KOPT-K1 (cell line): Measurements from ENCODE around the gene CYP4F22.
"Not testable (repeated sequence)": the region's sequence is repeated elsewhere in the genome, so short reads cannot be mapped to it uniquely, and the experiment has no call there.

Experiments used
- H3K27ac ChIP-seq: fragments of 200-600 bp; sonication (generic); 2 replicates; pipeline ENCODE4 v1.5.1; 2016; ENCODE audit warnings: antibody characterized with exemption, mild to moderate bottlenecking, low read depth, low read length; ENCODE audit not compliant: poor library complexity, severe bottlenecking
- H3K36me3 ChIP-seq: fragments of 200-600 bp; sonication (generic); 2 replicates; pipeline ENCODE4 v1.5.1; 2017; ENCODE audit warnings: antibody characterized with exemption, mild to moderate bottlenecking, low read length, moderate library complexity; ENCODE audit not compliant: insufficient read depth
- H3K9me3 ChIP-seq: fragments of 200-600 bp; sonication (generic); 2 replicates; pipeline ENCODE4 v1.5.1; 2017; ENCODE audit warnings: antibody characterized with exemption, low read length, mild to moderate bottlenecking; ENCODE audit not compliant: insufficient read depth, poor library complexity, severe bottlenecking

CYP4F22 gene

DNA sequence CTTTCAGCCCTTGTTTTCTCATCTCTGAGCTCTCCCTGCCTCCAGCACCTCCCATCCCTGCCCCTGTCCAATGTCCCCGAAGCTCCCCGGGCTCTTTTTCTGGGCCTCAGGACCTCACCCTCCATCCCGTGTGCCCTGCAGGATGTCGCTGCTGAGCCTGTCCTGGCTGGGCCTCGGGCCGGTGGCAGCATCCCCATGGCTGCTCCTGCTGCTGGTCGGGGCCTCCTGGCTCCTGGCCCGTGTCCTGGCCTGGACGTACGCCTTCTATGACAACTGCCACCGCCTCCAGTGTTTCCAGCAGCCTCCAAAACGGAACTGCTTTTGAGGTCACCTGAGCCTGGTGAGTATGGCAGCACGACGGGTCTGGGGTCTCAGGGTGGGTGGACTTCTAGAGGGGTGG lies 55.6 kb downstream of the CYP4F22 start:
- H3K27ac ChIP-seq = no peak overlapping the region
- H3K36me3 ChIP-seq = no peaks in the 10 kb centered on the region
- H3K9me3 ChIP-seq = no peaks in the 10 kb centered on the region

DNA sequence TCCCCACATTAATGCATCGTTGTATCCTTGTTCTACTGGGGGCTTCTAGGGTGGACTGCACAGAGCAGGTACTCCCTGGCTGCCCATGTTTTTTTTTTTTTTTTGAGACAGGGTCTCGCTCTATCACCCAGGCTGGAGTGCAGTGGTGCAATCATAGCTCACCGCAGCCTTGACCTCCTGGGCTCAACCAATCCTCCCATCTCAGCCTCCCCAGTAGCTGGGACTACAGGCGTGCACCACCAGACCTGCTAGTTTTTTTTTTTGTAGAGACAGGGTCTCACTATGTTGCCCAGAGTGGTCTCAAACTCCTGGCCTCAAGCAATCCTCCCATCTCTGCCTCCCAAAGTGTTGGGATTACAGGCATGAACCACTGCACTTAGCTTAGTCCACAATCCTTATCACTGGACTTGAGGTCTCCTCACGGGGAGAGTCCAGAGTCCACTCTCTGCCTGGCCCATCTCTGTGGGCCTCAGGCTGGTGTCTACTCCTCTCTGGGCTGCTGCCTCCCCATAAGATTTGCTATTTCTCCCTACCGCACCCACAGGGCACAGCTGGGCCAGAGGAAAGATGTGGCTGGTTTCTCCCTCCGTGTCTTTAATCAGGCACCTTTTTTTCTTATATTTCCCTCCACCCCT lies 56.3 kb downstream of the CYP4F22 start:
- Histone ChIP-seq H3K9me3 (no peaks in the 10 kb centered on the region), H3K27ac (no peak overlapping the region), H3K36me3 (no peaks in the 10 kb centered on the region)

DNA sequence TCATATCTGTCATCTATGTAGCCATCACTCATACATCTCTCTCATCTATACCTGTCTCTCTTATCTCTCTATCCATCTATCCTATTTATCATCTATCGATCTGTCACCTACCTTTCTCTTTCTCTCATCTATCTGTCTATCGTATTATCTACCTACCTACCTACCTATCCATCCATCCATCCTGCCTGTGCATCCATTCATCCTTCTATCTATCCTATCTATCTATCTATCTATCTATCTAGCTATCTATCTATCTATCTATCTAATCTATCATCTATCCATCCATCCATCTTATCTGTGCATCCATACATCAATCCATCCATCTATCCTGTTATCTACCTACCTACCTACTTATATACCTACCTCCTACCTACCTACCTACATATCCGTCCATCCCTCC lies 62.1 kb downstream of the CYP4F22 start:
- no peaks in the 10 kb centered on the region for H3K36me3 ChIP-seq
- H3K27ac ChIP-seq = no peak overlapping the region
- H3K9me3 ChIP-seq = no peaks in the 10 kb centered on the region

DNA sequence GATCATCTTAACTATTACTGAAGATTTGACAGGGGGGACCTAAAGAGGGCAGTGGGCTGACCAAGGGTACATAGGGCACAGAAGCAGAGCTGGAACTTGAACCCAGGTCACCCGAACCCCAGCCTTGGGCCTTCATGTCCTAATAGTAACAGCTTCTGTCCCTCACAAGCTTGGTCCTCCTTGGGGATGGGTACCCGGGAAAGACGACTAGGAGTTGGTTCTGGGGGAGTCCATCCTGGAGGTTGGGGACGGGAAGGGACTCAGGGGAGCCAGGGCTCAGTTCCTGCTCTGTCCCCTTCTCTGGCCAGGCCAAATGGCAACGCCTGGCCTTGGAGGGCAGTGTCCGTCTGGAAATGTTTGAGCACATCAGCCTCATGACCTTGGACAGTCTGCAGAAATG lies 67.1 kb downstream of the CYP4F22 start:
- H3K36me3 ChIP-seq = no peaks in the 10 kb centered on the region
- H3K9me3 ChIP-seq = no peaks in the 10 kb centered on the region
- no peak overlapping the region for H3K27ac ChIP-seq

DNA sequence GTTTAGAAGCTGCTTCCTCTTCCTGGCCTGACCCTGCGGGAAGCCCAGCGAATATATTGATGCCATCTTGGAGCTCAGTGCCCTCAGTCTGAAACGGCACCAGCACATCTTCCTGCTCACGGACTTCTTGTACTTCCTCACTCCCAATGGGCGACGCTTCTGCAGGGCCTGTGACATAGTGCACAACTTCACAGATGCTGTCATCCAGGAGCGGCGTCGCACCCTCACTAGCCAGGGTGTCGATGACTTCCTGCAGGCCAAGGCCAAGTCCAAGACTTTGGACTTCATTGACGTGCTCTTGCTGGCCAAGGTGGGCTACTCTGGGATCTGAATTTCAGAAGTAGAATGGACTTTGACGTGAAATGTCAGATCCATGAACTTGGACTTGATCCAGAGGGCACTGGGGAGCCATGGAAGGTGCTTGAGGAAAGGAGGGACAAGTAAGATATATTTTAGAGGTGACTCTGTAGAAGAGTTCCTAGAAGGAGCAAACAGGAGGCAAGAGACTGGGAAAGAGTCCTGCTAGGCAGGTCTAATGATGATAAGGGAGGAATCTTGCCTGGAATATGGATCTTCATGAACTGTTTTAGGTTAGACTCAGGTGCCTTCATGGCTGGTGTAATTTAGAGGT lies 68.3 kb downstream of the CYP4F22 start:
- H3K27ac ChIP-seq = no peak overlapping the region
- H3K9me3 ChIP-seq = no peaks in the 10 kb centered on the region
- no peaks in the 10 kb centered on the region for H3K36me3 ChIP-seq

DNA sequence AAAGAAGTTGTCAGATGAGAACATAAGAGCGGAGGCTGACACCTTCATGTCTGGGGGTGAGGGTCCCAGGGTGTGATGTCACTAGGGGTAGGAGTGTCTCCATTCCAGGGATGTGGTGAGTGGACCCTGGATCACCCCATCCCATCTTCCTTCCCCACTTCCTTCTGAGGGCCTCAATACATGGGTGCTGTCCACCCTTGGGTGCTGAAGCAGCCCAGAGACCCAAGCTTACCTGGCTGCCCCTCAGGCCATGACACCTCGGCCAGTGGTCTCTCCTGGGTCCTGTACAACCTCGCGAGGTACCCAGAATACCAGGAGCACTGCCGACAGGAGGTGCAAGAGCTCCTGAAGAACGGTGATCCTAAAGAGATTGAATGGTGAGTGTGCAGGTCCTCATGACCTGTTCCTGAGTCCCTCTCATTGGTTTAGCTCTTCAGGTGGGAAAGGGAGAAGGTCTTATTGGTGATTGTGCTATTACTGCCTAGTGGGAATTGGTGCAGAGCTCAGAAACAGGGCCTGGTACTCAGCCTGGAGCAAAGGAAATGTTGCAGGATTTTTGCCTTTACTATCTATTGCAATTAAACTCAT lies 69.0 kb downstream of the CYP4F22 start:
- Histone ChIP-seq H3K36me3 (no peaks in the 10 kb centered on the region), H3K27ac (no peak overlapping the region), H3K9me3 (no peaks in the 10 kb centered on the region)

DNA sequence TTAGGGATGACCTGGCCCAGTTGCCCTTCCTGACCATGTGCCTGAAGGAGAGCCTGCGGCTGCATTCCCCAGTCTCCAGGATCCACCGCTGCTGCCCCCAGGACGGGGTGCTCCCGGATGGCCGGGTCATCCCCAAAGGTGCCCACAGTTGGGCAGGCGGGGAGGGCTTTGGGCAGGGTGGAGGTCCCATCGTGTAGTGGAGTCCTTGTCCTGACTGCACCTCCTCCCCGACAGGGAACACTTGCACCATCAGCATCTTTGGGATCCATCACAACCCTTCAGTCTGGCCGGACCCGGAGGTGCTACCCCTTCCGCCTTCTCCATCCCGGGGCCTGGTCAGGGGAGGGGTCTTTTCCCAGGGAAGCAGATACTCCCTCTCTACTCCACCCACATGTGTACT lies 75.0 kb downstream of the CYP4F22 start:
- H3K9me3 ChIP-seq = no peaks in the 10 kb centered on the region

DNA sequence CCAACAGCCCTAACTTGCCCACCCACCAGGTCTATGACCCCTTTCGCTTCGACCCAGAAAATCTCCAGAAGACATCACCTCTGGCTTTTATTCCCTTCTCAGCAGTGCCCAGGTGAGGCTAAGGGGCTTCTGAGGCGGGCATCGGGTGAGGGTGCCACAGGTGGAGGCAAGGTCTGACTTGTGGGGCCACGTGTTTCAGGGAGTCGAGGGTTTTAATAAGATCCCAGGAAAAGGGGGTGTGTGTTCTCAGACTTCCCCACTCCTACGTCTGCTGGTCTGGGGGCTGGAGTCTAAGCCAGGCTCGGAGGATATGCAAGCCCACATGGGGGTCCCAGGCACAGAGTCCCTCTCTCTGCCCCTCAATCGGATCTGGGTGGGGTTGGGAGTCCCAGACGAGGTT lies 75.8 kb downstream of the CYP4F22 start:
- H3K27ac ChIP-seq = no peak overlapping the region
- H3K9me3 ChIP-seq = no peaks in the 10 kb centered on the region
- H3K36me3 ChIP-seq = no peaks in the 10 kb centered on the region

More for the DNA sequence above, 75.0 kb downstream of the CYP4F22 start:
- Histone ChIP-seq H3K36me3 (no peaks in the 10 kb centered on the region), H3K27ac (no peak overlapping the region)

DNA sequence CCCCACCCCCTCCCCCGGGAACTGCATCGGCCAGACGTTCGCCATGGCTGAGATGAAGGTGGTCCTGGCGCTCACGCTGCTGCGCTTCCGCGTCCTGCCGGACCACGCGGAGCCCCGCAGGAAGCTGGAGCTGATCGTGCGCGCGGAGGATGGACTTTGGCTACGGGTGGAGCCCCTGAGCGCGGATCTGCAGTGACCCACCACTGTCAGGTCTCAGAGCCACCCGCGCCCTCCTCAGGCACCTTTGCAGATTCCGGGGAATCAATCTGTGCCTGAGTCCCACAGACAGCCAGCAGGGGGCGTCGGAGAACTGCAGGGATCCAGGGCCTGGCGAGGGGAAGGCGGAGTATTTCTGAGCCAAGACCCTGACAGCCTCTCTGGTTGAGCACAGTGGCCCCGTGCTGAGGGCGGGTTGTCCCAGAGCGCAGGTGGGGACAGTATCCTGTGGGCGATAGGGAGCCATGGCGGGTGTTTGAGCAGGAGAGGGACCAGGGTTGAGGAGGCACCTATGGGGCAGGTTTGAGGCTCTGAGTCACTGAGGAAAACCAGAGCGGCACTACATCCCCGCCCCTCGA lies 76.3 kb downstream of the CYP4F22 start:
- Histone ChIP-seq H3K36me3 (no peaks in the 10 kb centered on the region), H3K9me3 (no peaks in the 10 kb centered on the region), H3K27ac (no peak overlapping the region)

DNA sequence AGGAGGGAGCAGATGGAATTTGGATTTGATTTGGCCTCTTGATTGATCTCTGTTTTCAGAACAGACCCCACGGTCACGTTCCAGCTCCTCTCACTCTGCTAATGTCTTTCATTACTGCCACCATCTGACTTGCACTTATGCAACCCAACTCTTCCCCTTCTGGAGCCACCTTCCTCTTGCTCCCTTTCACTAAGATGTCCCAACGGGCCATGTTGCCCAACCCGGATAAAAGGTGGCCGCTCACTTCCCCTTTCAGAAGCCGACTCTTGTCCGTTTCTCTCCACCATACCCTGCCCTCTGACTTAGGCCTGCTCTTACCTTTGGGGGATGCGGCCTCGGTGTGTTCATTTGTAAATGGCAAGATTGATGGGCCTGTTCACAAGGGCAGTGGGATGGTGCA lies 79.3 kb downstream of the CYP4F22 start:
- H3K27ac ChIP-seq = no peak overlapping the region
- H3K36me3 ChIP-seq = no peaks in the 10 kb centered on the region
- peaks cover 12% of the 10 kb centered on the region for H3K9me3 ChIP-seq

DNA sequence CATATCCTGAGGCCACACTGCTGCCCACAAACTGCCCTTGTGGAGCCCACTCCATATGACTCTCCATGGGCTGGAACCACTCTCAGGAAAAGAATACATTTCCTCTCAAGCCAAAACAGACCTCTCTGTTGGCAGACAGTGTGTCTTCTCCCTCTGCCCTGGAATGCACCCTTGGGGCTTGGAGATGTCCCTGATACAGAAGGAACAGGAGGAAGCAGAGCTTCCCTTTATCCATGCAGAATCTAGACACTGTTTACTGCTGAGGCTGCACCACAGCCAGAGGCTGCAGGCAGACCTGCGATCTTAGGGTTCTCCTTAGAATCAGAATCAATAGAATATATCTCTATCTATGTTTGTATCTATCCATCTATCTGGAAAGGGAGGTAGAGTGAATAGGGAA lies 79.9 kb downstream of the CYP4F22 start:
- Histone ChIP-seq H3K27ac (no peak overlapping the region), H3K36me3 (no peaks in the 10 kb centered on the region), H3K9me3 (peaks cover 12% of the 10 kb centered on the region)

DNA sequence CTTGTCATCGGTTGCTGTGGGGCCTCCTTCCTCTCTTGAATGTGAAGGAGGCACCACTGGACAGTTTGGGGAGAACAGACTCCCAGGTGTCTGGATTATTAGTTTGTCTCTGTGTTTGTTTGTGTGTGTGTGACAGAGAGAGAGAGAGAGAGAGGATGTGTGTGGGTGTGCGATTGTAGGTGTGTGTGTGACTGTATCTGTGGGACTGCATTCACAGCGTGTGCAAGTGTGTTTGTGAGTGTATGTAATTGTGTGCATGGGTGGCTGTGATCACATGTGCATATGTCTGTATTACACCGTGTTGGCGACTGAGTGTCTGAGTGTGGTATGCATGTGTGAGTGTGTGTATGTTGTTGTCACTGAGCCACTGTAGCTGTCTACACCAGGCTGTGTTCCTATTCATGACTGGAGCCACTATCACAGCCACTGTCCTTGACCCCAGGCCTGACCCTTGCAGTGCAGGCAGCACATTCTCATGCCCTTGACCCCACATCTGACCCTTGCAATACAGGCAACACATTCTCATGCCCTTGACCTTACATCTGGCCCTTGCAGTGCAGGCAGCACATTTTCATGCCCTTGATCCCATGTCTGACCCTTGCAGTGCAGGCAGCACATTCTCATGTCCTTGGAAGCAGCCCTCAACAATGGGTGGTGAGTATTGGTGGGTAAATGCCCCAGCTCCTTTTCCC lies 81.6 kb downstream of the CYP4F22 start:
- Histone ChIP-seq H3K27ac (no peak overlapping the region), H3K36me3 (no peaks in the 10 kb centered on the region), H3K9me3 (peaks cover 12% of the 10 kb centered on the region)

DNA sequence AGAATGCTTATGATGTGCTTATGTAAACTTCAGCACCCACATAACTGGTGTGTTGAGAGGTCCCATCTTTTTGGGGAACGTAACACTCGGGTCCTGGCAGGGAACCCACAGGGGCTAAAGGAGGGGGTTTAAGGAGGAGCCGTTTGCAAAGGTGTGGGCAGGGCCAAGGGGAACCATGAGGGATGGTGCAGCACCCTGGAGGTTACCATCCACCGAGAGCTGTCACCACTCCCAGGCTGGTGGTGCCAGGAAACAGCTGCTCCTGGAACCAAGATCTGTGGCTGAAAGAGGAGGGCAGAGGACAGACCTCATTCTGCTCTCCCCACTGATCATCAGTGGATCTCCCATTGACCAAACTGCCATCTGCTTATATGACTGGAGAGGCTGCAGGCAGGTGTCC lies 83.5 kb downstream of the CYP4F22 start:
- H3K36me3 ChIP-seq = no peaks in the 10 kb centered on the region
- H3K27ac ChIP-seq = no peak overlapping the region
- H3K9me3 ChIP-seq = peaks cover 12% of the 10 kb centered on the region

DNA sequence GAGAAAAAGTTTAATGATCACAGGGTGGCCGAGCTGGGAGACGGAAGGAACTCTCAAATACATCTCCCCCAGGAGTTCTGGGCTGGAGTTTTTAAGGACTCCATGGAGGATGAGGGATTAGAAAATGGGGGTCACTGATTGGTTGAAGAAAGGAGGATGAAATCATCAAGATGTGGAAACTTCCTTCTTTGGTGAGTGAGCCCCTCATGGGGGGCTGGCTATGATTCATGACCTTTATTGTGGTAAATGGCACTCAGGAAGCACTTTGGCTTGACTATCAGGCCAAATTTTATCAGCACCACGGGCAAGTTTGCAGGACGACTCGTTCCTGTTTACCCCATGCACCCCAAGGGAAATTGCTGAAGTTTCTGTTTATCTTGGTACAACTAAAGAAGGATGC lies 84.2 kb downstream of the CYP4F22 start:
- H3K27ac ChIP-seq, H3K36me3 ChIP-seq: not testable (repeated sequence)
- H3K9me3 ChIP-seq = peaks cover 12% of the 10 kb centered on the region

DNA sequence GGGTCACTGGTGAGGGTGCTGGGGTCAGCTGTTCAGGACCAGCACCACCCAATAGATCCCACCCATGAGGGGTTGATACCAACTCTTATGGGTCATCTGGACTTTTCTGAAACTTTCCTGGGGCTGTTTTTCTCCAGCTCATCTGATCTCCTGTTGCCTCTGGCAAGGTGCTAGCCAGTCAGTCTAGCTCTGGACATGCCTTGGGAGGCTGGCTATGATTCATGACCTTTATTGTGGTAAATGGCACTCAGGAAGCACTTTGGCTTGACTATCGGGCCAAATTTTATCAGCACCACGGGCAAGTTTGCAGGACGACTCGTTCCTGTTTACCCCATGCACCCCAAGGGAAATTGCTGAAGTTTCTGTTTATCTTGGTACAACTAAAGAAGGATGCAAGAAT lies 85.4 kb downstream of the CYP4F22 start:
- not testable (repeated sequence) for H3K36me3 ChIP-seq, H3K27ac ChIP-seq
- H3K9me3 ChIP-seq = peaks cover 12% of the 10 kb centered on the region
